IMR-90 (cell line): ENCODE results near the gene DIP2C. TPM values are rescaled to one million over a fixed set of nuclear protein-coding genes. Genes with fewer than 3 reads are reported as not detected.

Experiments used
- ATAC-seq: fragments of 200-7000 bp; cut with Tn5 transposase; 2 replicates; pipeline ENCODE4 v1.9.1; 2020; ENCODE audit warnings: low read depth, mild to moderate bottlenecking, moderate library complexity
- BruUV-seq: library from RNA; stranded (reverse); fragments of 400-500 nt; replicated peaks from 2 replicates; lab custom pipeline; 2021; lab: Mats Ljungman, UMichigan
- CTCF ChIA-PET: fragments of 300-600 bp; formaldehyde crosslinking; extraction: SDS; loops from one replicate; lab custom pipeline; 2021; ENCODE audit warnings: antibody characterized with exemption; lab: Yijun Ruan, JAX
- POLR2A ChIA-PET: fragments of 300-600 bp; sonication (Branson Sonifier 250); formaldehyde crosslinking; loops from one replicate; lab custom pipeline; 2022; ENCODE audit warnings: antibody characterized with exemption; ENCODE audit not compliant: unreplicated experiment; lab: Charles Lee
- DNase-seq: peaks from one replicate; pipeline ENCODE4 v3.0.0; 2013
- H2AFZ ChIP-seq: replicated peaks from 2 replicates; pipeline ENCODE3; 2013; ENCODE audit warnings: low read length, mild to moderate bottlenecking; ENCODE audit not compliant: poor library complexity
- H2AK5ac ChIP-seq: 2 replicates; pipeline ENCODE4 v1.6.1; 2013; ENCODE audit warnings: low read depth, low read length, inconsistent platforms
- H2AK9ac ChIP-seq: replicated peaks from 2 replicates; pipeline ENCODE3; 2013; ENCODE audit warnings: mild to moderate bottlenecking, low read depth, low read length, moderate library complexity; ENCODE audit not compliant: poor library complexity
- H2BK120ac ChIP-seq: 2 replicates; pipeline ENCODE4 v1.6.1; 2013; ENCODE audit warnings: low read depth, low read length, inconsistent platforms
- H2BK15ac ChIP-seq: 3 replicates; pipeline ENCODE4 v1.6.1; 2013; ENCODE audit warnings: low read depth, low read length, inconsistent platforms
- H2BK20ac ChIP-seq: 2 replicates; pipeline ENCODE4 v1.6.1; 2013; ENCODE audit warnings: low read depth, mild to moderate bottlenecking, inconsistent platforms, low read length, moderate library complexity
- H2BK5ac ChIP-seq: 2 replicates; pipeline ENCODE4 v1.6.1; 2013; ENCODE audit warnings: mild to moderate bottlenecking, low read depth, low read length, inconsistent platforms; ENCODE audit not compliant: poor library complexity, severe bottlenecking
- H3K14ac ChIP-seq: replicated peaks from 2 replicates; pipeline ENCODE4 v1.6.1; 2013; ENCODE audit warnings: low read depth, low read length, inconsistent platforms
- H3K18ac ChIP-seq: 2 replicates; pipeline ENCODE4 v1.6.1; 2013; ENCODE audit warnings: low read depth, low read length, control low read depth
- H3K23ac ChIP-seq: 2 replicates; pipeline ENCODE4 v1.6.1; 2013; ENCODE audit warnings: low read depth, low read length, inconsistent platforms
- H3K27ac ChIP-seq: 2 replicates; pipeline ENCODE4 v1.5.1; 2013; ENCODE audit warnings: mild to moderate bottlenecking, control low read depth, low read length; ENCODE audit not compliant: insufficient read depth
- H3K27me3 ChIP-seq: 2 replicates; pipeline ENCODE4 v1.6.1; 2013; ENCODE audit warnings: low read length; ENCODE audit not compliant: control insufficient read depth, insufficient read depth
- H3K36me3 ChIP-seq: 2 replicates; pipeline ENCODE4 v1.6.1; 2013; ENCODE audit warnings: low read length, mixed read lengths; ENCODE audit not compliant: control insufficient read depth, insufficient read depth
- H3K4ac ChIP-seq: 2 replicates; pipeline ENCODE4 v1.6.1; 2013; ENCODE audit warnings: low read depth, low read length, inconsistent platforms
- H3K4me1 ChIP-seq: 2 replicates; pipeline ENCODE4 v1.6.1; 2013; ENCODE audit warnings: low read length, mixed read lengths; ENCODE audit not compliant: control insufficient read depth, insufficient read depth
- H3K4me2 ChIP-seq: 2 replicates; pipeline ENCODE4 v1.6.1; 2013; ENCODE audit warnings: low read depth, mild to moderate bottlenecking, control low read depth, low read length, moderate library complexity
- H3K4me3 ChIP-seq: 2 replicates; pipeline ENCODE4 v1.5.1; 2013; ENCODE audit warnings: low read depth, mild to moderate bottlenecking, control low read depth, low read length, moderate library complexity; ENCODE audit not compliant: insufficient read depth
- H3K56ac ChIP-seq: 2 replicates; pipeline ENCODE4 v1.6.1; 2013; ENCODE audit warnings: low read length, inconsistent platforms; ENCODE audit not compliant: insufficient read depth; ENCODE audit errors: extremely low read depth
- H3K79me1 ChIP-seq, 2 experiments: 2 replicates each; pipeline ENCODE4 v1.6.1; 2013; ENCODE audit warnings: low read length in 2 of 2, inconsistent platforms in 1 of 2, low read depth in 1 of 2
- H3K9ac ChIP-seq: 2 replicates; pipeline ENCODE4 v1.6.1; 2013; ENCODE audit warnings: low read depth, low read length, control low read depth
- H3K9me1 ChIP-seq: 2 replicates; pipeline ENCODE4 v1.6.1; 2013; ENCODE audit warnings: low read length, inconsistent platforms; ENCODE audit not compliant: insufficient read depth
- H3K9me3 ChIP-seq: 2 replicates; pipeline ENCODE4 v1.6.1; 2013; ENCODE audit warnings: low read length; ENCODE audit not compliant: control insufficient read depth, insufficient read depth
- H4K20me1 ChIP-seq: 2 replicates; pipeline ENCODE4 v1.6.1; 2013; ENCODE audit warnings: low read length, inconsistent platforms; ENCODE audit not compliant: insufficient read depth
- H4K5ac ChIP-seq: 2 replicates; pipeline ENCODE4 v1.6.1; 2013; ENCODE audit warnings: mild to moderate bottlenecking, low read depth, low read length, control low read depth
- H4K8ac ChIP-seq, 2 experiments: 2 replicates each; pipeline ENCODE4 v1.6.1; 2013; ENCODE audit warnings: low read depth in 2 of 2, low read length in 2 of 2, control low read depth in 1 of 2, inconsistent platforms in 1 of 2
- H4K91ac ChIP-seq: 2 replicates; pipeline ENCODE4 v1.6.1; 2013; ENCODE audit warnings: low read depth, low read length, inconsistent platforms; ENCODE audit not compliant: insufficient read depth
- BHLHE40 ChIP-seq: fragments of 150-350 bp; IDR thresholded peaks from 2 replicates; pipeline ENCODE4 v1.6.1; 2016; ENCODE audit warnings: mild to moderate bottlenecking, low read depth, low read length
- CEBPB ChIP-seq: IDR thresholded peaks from 2 replicates; pipeline ENCODE4 v1.6.1; 2012; ENCODE audit warnings: low read depth, low read length, improper control_type of control experiment
- CHD1 ChIP-seq: IDR thresholded peaks from 2 replicates; pipeline ENCODE4 v1.6.1; 2012; ENCODE audit warnings: low read depth, low read length, improper control_type of control experiment
- FOS ChIP-seq: fragments of 150-350 bp; IDR thresholded peaks from 2 replicates; pipeline ENCODE4 v1.6.1; 2016; ENCODE audit warnings: low read depth, low read length
- MAFK ChIP-seq: IDR thresholded peaks from 2 replicates; pipeline ENCODE4 v1.6.1; 2012; ENCODE audit warnings: low read depth, low read length, improper control_type of control experiment
- NFE2L2 ChIP-seq: fragments of 150-350 bp; IDR thresholded peaks from 2 replicates; pipeline ENCODE4 v1.6.1; 2016; ENCODE audit warnings: low read depth, mild to moderate bottlenecking, low read length
- POLR2A ChIP-seq: IDR thresholded peaks from 2 replicates; pipeline ENCODE4 v1.6.1; 2012; ENCODE audit warnings: mild to moderate bottlenecking, low read depth, low read length
- RAD21 ChIP-seq: IDR thresholded peaks from 2 replicates; pipeline ENCODE4 v1.6.1; 2012; ENCODE audit warnings: low read length, improper control_type of control experiment
- RFX5 ChIP-seq: IDR thresholded peaks from 2 replicates; pipeline ENCODE4 v1.8.0; 2012; ENCODE audit warnings: low read depth, mild to moderate bottlenecking, low read length, moderate library complexity
- SMC3 ChIP-seq: fragments of 150-350 bp; IDR thresholded peaks from 2 replicates; pipeline ENCODE4 v1.6.1; 2016; ENCODE audit warnings: low read depth, mild to moderate bottlenecking, antibody characterized with exemption, low read length, moderate library complexity
- WGBS, 2 experiments: methylation state at CpG; one replicate each; pipeline versions ENCODE4 v1.1.5 to v1.1.7; 2013; ENCODE audit warnings: missing lambda C conversion rate in 2 of 2; ENCODE audit not compliant: insufficient read length in 1 of 2; ENCODE audit errors: extremely low coverage in 2 of 2; 5-methylcytosine and 5-hydroxymethylcytosine counted together
- dilution Hi-C: fragments of 300-500 bp; cut with HindIII; formaldehyde crosslinking; loops from one replicate; pipeline ENCODE4 v1.14.3; 2018; ENCODE audit warnings: low sequenced_read_pairs; ENCODE audit not compliant: unreplicated experiment
- in situ Hi-C: fragments of 300-500 bp; cut with MboI; formaldehyde crosslinking; loops from 3 replicates; pipeline ENCODE4 v1.14.3; 2019; ENCODE audit warnings: low sequenced_read_pairs, inconsistent platforms, mixed read lengths
- intact Hi-C: fragments of 100-400 bp; cut with micrococcal nuclease; formaldehyde crosslinking; loops from 2 replicates; pipeline ENCODE4 v1.10.0; 2022
- polyA plus RNA-seq, 3 experiments: library from polyadenylated mRNA; depleted of rRNA; stranded (reverse); fragments of >200 nt; gene quantifications; 2 replicates each; pipeline ENCODE4 v1.2.3, GENCODE V29; 2012; ENCODE audit warnings: low replicate concordance in 1 of 3
- total RNA-seq: library from RNA; depleted of rRNA; stranded (reverse); fragments of >200 nt; gene quantifications from 2 replicates; pipeline ENCODE4 v1.2.3, GENCODE V29; 2012
- TF ChIP-seq, protein P1 (sequence below): conservative IDR thresholded peaks from 2 replicates; pipeline ENCODE4 v1.5.1; 2012; ENCODE audit warnings: mild to moderate bottlenecking, low read depth, low read length, improper control_type of control experiment
- TF ChIP-seq, protein P2 (sequence below): fragments of 150-350 bp; IDR thresholded peaks from 2 replicates; pipeline ENCODE4 v1.6.1; 2017; ENCODE audit warnings: mild to moderate bottlenecking, antibody characterized with exemption, low read length, low read depth

DIP2C gene
- total and polyA plus RNA-seq, 2 of the 4 experiments (the other 2 are of a cell fraction), result 8.6 to 17.3 TPM

DNA sequence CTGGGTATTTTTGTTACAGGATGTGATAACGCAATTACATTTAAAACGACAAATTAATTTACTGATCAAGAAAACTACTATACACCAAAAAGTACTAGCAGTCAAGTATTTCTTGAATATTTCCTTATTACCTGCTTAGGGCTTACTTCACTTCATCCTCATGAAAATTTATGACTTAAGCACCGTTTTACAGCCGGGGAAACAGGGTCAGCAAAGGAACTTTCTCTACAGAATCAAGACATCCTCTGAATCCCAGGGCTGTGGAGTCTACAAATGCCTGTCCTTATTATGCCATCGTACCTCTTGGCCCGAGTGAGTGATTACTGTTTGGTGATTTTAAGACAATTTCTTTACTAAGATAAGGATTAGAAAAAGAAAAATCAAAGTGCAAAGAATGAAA is 305.9 kb downstream of the DIP2C start:
- no peak overlapping the region for H3K18ac ChIP-seq
- H3K4me2 ChIP-seq, result no peak overlapping the region
- no peak overlapping the region for H3K14ac ChIP-seq
- peaks cover 60% of the 10 kb centered on the region for H3K36me3 ChIP-seq
- in situ Hi-C loops (no loop called here), dilution Hi-C loops (no loop called here), intact Hi-C loops (no loop called here)
- no peak overlapping the region for H2AK9ac ChIP-seq
- no peak overlapping the region for H2AK5ac ChIP-seq
- WGBS, 2 experiments, result 100% methylated on average over 1 of the region's 6 CpGs; no CpG with 5 or more reads in 1 of the 2 experiments
- H3K9me1 ChIP-seq, result peaks cover 14% of the 10 kb centered on the region
- no peak overlapping the region for H2BK5ac ChIP-seq
- H3K27ac ChIP-seq, result no peak overlapping the region
- DNase-seq (no peak), ATAC-seq (no peak)
- no peaks in the 10 kb centered on the region for H3K27me3 ChIP-seq
- H4K91ac ChIP-seq, result no peak overlapping the region
- no peak overlapping the region for H2BK20ac ChIP-seq
- no TSS peak for BruUV-seq
- no peak overlapping the region for H3K9ac ChIP-seq
- no peak overlapping the region for H2AFZ ChIP-seq
- H2BK120ac ChIP-seq, result no peak overlapping the region
- H3K23ac ChIP-seq, result no peak overlapping the region
- peaks cover 3 to 4% of the 10 kb centered on the region in 2 experiments for H3K79me1 ChIP-seq
- no peak overlapping the region for H3K4me3 ChIP-seq
- no peak overlapping the region for H4K8ac ChIP-seq
- 0 out of 2 replicates have a peak, but pooled peaks cover 2% of the 10 kb centered on the region for H3K9me3 ChIP-seq
- CTCF ChIA-PET, result no interaction called here
- no peaks in the 10 kb centered on the region for H3K4me1 ChIP-seq
- H4K20me1 ChIP-seq, result peaks cover 6% of the 10 kb centered on the region; the same call in 1 of the 2 replicates
- H3K4ac ChIP-seq, result no peak overlapping the region
- no peak overlapping the region for H2BK15ac ChIP-seq
- POLR2A ChIA-PET, result no interaction called here
- no peak overlapping the region for H4K5ac ChIP-seq
- H3K56ac ChIP-seq, result no peak overlapping the region
- TF ChIP-seq SMC3 (no peak), MAFK (no peak), RAD21 (no peak), NFE2L2 (no peak), CEBPB (no peak), BHLHE40 (no peak), CHD1 (no peak), FOS (no peak), RFX5 (no peak), POLR2A (no peak)
- TF ChIP-seq, protein P1, sequence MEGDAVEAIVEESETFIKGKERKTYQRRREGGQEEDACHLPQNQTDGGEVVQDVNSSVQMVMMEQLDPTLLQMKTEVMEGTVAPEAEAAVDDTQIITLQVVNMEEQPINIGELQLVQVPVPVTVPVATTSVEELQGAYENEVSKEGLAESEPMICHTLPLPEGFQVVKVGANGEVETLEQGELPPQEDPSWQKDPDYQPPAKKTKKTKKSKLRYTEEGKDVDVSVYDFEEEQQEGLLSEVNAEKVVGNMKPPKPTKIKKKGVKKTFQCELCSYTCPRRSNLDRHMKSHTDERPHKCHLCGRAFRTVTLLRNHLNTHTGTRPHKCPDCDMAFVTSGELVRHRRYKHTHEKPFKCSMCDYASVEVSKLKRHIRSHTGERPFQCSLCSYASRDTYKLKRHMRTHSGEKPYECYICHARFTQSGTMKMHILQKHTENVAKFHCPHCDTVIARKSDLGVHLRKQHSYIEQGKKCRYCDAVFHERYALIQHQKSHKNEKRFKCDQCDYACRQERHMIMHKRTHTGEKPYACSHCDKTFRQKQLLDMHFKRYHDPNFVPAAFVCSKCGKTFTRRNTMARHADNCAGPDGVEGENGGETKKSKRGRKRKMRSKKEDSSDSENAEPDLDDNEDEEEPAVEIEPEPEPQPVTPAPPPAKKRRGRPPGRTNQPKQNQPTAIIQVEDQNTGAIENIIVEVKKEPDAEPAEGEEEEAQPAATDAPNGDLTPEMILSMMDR, result no peak
- TF ChIP-seq, protein P2, sequence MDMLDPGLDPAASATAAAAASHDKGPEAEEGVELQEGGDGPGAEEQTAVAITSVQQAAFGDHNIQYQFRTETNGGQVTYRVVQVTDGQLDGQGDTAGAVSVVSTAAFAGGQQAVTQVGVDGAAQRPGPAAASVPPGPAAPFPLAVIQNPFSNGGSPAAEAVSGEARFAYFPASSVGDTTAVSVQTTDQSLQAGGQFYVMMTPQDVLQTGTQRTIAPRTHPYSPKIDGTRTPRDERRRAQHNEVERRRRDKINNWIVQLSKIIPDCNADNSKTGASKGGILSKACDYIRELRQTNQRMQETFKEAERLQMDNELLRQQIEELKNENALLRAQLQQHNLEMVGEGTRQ, result no peak
